Inferior parietal cortex (tissue), 1 donor: ENCODE data around the gene WBP1.
"Not testable (repeated sequence)": the region's sequence is repeated elsewhere in the genome, so short reads cannot be mapped to it uniquely, and the experiment has no call there.

Source experiments
- DNase-seq: peaks from one replicate; pipeline ENCODE4 v3.0.0-alpha.2; 2016; ENCODE audit errors: extremely low spot score

The WBP1 gene

GRCh38 chr2:74454654-74455511 is 3.4 kb upstream of the WBP1 start, which contains the start of gene INO80B:
Gene INO80B, plus strand, starts transcription at chr2:74455087. Its CDS starts 30 bp downstream, at chr2:74455117.
- peak; percentile 99 for DNase-seq

GRCh38 chr2:74457129-74457548 is 1.1 kb upstream of the WBP1 start:
- DNase-seq, result no peak

GRCh38 chr2:74457549-74458131 is 598 bp upstream of the WBP1 start:
- DNase-seq, result no peak

DNA sequence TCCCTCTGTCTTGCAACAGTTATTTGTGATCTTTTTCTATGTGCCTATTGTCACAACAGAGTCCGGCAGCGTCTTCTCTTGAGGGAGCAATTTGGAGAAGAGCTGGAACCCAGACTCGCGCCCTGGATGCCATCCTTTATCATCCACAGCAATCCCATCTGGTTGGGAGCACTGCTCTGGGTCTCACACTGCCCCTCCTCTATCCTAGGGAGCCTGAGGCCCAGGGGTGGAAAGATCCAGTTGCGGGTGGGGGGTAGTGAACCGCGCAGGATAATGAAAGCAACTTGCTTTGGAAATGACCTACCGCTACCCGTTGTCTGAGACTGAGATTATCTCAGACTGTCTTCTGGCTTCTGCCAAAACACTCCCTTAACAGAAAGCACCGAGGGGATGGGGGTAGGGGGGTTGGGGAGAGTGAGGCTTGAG is 713 bp downstream of the WBP1 start:
- no peak for DNase-seq

- DNase-seq, result not testable (repeated sequence)
Observed at GRCh38 chr2:74459503-74460118, 1.4 kb downstream of the WBP1 start.

DNA sequence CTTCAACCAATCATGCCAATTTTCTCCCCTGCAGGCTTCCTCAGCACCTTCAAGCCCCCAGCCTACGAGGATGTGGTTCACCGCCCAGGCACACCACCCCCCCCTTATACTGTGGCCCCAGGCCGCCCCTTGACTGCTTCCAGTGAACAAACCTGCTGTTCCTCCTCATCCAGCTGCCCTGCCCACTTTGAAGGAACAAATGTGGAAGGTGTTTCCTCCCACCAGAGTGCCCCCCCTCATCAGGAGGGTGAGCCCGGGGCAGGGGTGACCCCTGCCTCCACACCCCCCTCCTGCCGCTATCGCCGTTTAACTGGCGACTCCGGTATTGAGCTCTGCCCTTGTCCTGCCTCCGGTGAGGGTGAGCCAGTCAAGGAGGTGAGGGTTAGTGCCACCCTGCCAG is 1.9 kb downstream of the WBP1 start:
- DNase-seq, result not testable (repeated sequence)

- no peak for DNase-seq
Observed at GRCh38 chr2:74461187-74462053, 3.2 kb downstream of the WBP1 start.

DNA sequence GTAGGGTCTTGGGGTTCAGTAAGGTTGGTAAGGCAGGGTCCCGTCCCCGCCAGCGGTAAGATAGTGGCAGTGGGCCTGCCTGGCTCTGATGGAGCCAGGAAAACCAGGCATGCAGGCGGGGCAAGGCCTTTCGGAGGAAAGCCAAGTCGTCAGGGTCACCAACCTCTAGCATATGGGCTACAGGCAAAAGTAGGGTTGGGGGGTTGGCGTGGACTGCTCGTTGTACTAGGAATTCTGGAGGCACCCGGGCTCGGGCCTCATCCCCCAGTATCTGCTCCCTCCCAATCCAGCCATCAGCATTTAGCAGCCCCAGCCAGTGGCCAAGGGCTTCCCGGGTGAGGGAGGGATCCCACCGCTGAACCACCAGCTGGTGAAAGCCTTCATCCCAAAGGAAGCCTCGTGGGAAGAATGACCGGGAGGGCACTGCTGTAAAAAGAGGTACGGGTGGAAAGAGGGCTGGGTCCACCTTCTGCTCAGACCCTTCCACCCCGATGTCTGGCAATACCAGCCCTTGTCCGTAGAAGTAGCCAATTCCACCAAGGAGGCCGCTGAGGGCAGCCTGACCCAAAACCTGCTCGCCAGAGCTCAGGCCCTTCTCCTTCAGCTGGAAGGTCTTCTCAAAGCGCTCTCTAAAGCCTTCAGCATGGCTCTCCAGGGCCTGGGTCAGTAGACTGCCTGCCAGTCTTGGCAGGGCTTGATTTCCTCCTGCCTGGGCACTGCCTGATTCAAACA is 4.0 kb downstream of the WBP1 start:
- no peak for DNase-seq

GRCh38 chr2:74462786-74463105 is 4.5 kb downstream of the WBP1 start:
- DNase-seq, result no peak

GRCh38 chr2:74464406-74464805 is 6.2 kb downstream of the WBP1 start:
- DNase-seq, result no peak

GRCh38 chr2:74470742-74471141 is 12.5 kb downstream of the WBP1 start:
- DNase-seq, result not testable (repeated sequence)

- no peak for DNase-seq
Observed at GRCh38 chr2:74471332-74472065, 13.3 kb downstream of the WBP1 start.

DNA sequence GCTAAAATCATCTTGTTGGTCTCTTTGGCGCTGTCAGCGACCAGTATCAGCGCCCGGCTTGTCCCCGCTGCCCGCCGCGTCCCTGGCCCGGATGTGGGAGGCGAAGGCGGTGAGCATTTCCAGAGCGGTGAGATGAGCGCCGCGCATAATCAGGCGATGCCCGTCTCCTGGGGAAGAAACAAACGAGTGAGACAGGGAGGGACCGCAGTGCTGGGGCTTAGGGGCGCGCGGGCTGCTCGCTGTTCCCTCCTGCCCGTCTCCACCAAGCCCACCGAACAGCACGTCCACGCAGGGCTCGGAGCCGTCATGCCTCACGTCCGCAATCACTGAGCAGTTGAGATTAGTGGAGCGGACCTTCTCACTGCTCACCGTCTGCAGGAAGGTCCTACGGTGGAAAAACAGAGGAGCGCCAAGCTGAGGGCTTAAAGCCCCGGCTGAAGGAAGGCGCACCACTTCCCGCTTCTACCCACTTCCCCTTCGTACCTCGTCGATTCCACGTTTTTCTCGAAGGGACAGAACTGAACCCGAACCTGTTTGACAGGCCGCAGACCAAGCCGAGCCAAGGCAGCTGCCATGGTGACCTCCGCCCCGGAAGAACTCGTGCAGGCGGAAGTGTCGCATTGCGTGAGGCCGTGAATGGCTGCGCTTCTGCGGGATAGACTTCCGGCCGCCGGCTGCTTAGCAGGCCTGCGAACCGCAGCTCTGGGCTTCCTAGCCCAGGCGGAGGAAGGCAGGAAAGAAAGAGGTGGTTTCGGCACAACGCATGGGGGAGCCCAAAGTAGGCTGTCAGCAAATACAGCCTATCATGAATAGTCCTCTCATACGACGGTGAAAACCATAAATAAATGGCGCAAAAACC is 14.1 kb downstream of the WBP1 start, which contains the start of gene MRPL53:
TSS of gene MRPL53 (minus strand) at position 595 of the 859 bp plus-strand sequence. CDS start at position 575, 20 bp downstream.
- DNase-seq, result peak; percentile 97

GRCh38 chr2:74472945-74473258 is 14.7 kb downstream of the WBP1 start:
- DNase-seq, result no peak

DNA sequence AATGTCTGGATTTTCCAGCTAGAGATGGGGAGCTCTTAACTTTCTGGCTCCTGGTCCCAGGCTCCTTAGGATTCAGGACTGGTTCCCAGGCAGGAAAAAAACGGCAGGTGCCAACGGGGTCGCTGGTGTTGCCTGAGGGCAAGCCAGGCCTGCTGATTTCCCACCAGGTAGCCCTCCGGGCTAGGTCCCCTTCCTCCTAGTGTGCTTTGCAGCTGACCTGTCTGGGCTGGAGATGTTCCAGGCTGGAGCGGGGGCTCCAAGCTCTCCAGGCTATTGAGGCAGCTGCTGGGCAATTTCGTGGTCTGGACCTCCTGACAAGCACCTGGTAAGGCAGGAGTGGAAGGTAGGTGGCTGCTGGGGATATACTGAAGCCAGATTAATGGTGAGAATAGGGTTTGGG is 16.2 kb downstream of the WBP1 start:
- DNase-seq, result no peak

- DNase-seq, result no peak
Observed at GRCh38 chr2:74474899-74475298, 16.7 kb downstream of the WBP1 start.

DNA sequence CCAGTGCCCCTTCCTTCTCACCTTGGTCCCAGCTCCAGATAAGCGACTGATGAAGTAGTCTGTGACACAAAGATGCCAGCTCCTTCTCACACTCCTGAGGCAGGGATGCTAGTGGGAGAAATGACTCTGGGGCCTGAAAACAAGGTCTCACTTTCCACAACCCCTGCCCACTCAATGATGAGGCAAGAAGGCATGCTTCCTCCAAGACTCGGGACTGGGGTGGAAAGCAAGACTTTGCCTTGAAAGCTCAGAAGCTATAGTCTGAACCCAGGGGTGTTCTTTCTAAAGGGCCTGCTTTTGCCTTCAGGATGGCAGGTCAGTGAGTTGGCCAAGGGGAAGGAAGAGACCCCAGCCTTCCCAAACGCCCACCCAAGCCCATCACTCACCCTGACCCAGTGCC is 23.2 kb downstream of the WBP1 start:
- no peak for DNase-seq

GRCh38 chr2:74481961-74482800 is 23.9 kb downstream of the WBP1 start:
- no peak for DNase-seq
